Right atrium auricular region (tissue), 2 donors: Measurements from ENCODE around the gene SPSB2. TPM values are rescaled to one million over a fixed set of nuclear protein-coding genes. Genes with fewer than 3 reads are reported as not detected.

Experiments used
- DNase-seq: peaks from one replicate; pipeline ENCODE4 v3.0.0-alpha.2; 2019; ENCODE audit warnings: low spot score
- H3K27ac ChIP-seq, 2 donors: fragments of 200-600 bp; sonication (generic); 1 replicate in 1 of 2; 2 replicates in 1 of 2; pipeline ENCODE4 v1.5.1; 2016 to 2019
- H3K27me3 ChIP-seq, 2 donors: fragments of 200-600 bp; sonication (generic); one replicate each; pipeline versions ENCODE4 v1.5.1 to v1.6.0; 2017 to 2019
- H3K36me3 ChIP-seq: fragments of 200-600 bp; sonication (generic); one replicate; pipeline ENCODE4 v1.5.1; 2016
- H3K4me1 ChIP-seq, 2 donors: fragments of 200-600 bp; sonication (generic); one replicate each; pipeline versions ENCODE4 v1.5.1 to v1.6.0; 2017 to 2019
- H3K4me3 ChIP-seq, 2 donors: fragments of 200-600 bp; sonication (generic); 1 replicate in 1 of 2; 2 replicates in 1 of 2; pipeline ENCODE4 v1.5.1; 2017 to 2019; ENCODE audit warnings: mild to moderate bottlenecking in 1 of 2, moderate library complexity in 1 of 2
- H3K9me3 ChIP-seq, 2 donors: fragments of 200-600 bp; sonication (generic); one replicate each; pipeline ENCODE4 v1.5.1; 2019
- total RNA-seq, 2 donors: library from RNA; depleted of rRNA; stranded (reverse); fragments of >200 nt; gene quantifications; one replicate each; pipeline ENCODE4 v1.1.0, GENCODE V29; 2016
- TF ChIP-seq, protein P1 (sequence below), 2 donors: fragments of 200-600 bp; sonication (generic); IDR thresholded peaks; one replicate each; pipeline ENCODE4 v1.5.1; 2019; ENCODE audit warnings: antibody characterized with exemption in 2 of 2

SPSB2 gene, protein sequence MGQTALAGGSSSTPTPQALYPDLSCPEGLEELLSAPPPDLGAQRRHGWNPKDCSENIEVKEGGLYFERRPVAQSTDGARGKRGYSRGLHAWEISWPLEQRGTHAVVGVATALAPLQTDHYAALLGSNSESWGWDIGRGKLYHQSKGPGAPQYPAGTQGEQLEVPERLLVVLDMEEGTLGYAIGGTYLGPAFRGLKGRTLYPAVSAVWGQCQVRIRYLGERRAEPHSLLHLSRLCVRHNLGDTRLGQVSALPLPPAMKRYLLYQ
- total RNA-seq: 1 to 10 TPM; 4.1 to 6.4 TPM

DNA sequence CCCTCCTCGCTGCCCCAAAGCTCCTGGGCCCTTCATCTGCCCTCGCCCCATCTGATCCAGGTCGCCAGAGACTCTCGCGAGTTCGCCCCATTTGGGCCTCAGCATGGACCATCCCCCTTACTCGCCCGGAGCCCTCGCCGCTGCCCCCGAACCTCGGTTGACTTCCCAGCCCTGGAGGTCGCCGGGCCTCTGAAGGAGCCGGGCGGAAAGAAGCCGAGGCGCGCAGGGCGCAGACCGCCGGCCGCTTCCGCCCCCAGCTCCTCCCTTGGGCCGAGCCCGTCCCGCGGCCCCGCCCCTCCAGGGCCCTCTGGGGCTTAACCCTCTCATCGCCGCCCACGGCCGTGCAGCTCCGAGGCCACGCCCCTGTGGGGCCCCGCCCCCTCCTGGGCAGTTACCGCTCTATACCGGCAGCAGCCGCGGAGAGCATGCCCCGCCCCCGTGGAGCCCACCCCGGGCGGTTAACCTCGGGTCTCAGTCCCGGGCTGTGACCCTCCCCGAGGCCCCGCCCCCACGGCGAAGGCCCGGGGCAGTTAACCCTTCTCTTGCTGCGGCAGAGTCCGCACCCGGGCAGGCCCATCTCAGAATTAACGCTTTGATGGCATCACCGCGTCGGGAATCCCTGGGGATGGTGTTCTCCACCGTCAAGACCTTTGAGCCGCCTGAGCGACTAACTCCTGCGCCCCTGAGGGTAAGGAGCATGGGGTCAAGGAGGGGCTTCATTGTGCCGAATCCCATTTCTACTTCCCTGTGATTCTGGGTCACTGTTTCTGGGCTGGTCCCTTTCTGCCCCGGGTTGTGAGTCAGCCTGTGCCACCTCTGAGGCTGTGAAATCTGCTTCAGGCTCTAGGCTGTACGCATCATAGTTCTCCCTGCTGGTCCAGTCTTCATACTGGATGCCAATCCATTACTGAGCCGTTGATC is at the start of gene SPSB2:
Gene SPSB2 (minus strand): TSS at position 210 of the 921 bp plus-strand sequence. CDS start 402 bp downstream, outside the sequence.
- peak; percentile 94 for DNase-seq
- peak within 1 kb of the TSS; percentile 62 to 68 for H3K4me3 ChIP-seq
- H3K36me3 ChIP-seq: peaks cover 21% of the 10 kb centered on the region
- no peaks in the 10 kb centered on the region for H3K9me3 ChIP-seq
- H3K4me1 ChIP-seq: peaks cover 0 to 52% of the 10 kb centered on the region in 2 donors
- TF ChIP-seq, protein P1, sequence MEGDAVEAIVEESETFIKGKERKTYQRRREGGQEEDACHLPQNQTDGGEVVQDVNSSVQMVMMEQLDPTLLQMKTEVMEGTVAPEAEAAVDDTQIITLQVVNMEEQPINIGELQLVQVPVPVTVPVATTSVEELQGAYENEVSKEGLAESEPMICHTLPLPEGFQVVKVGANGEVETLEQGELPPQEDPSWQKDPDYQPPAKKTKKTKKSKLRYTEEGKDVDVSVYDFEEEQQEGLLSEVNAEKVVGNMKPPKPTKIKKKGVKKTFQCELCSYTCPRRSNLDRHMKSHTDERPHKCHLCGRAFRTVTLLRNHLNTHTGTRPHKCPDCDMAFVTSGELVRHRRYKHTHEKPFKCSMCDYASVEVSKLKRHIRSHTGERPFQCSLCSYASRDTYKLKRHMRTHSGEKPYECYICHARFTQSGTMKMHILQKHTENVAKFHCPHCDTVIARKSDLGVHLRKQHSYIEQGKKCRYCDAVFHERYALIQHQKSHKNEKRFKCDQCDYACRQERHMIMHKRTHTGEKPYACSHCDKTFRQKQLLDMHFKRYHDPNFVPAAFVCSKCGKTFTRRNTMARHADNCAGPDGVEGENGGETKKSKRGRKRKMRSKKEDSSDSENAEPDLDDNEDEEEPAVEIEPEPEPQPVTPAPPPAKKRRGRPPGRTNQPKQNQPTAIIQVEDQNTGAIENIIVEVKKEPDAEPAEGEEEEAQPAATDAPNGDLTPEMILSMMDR (IDR thresholded peaks at IDR 0.05): peak in 1 of 2 donors; percentile 18
- H3K27ac ChIP-seq: peak within 1 kb of the TSS; percentile 77 to 86
- H3K27me3 ChIP-seq: no peaks in the 10 kb centered on the region

DNA sequence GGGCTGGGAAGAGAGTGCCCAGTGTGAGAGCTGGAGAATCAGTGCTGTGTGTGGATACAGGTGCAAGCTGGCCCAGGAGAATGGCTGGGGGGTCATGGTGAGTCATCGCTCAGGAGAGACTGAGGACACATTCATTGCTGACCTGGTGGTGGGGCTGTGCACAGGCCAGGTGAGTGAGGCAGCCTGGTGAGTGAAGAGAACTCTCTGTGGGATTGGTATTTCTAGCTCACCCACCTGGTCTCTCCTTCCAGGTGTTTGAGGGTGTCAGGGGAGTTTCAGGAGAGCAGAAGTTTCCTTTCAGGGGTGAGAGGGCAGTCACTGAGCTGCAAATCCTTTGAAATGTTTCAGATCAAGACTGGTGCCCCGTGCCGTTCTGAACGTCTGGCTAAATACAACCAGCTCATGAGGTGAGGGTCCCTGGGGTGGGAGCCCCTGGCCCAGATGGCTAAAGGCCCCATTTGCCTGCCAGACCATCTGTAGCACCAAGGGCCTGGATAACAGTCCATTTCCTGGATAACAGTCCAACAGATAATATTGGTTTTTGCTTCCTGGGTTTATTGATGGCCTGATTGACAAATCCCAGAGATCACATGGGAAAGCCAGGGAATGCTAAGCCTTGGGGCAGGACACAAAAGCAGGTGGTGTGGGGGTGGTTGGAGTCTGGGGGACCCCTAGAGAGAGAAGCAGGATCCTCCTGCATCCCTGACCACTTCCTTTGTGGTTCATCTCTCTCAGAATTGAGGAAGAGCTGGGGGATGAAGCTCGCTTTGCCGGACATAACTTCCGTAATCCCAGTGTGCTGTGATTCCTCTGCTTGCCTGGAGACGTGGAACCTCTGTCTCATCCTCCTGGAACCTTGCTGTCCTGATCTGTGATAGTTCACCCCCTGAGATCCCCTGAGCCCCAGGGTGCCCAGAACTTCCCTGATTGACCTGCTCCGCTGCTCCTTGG is 49.2 kb upstream of the SPSB2 start:
- TF ChIP-seq, protein P1 (IDR thresholded peaks at IDR 0.05): no peak
- Histone ChIP-seq H3K36me3 (peaks cover 4% of the 10 kb centered on the region), H3K9me3 (no peaks in the 10 kb centered on the region), H3K27me3 (no peaks in the 10 kb centered on the region), H3K4me1 (peaks cover 0 to 37% of the 10 kb centered on the region in 2 donors), H3K27ac (no peak overlapping the region), H3K4me3 (no peak overlapping the region)
- DNase-seq: no peak

DNA sequence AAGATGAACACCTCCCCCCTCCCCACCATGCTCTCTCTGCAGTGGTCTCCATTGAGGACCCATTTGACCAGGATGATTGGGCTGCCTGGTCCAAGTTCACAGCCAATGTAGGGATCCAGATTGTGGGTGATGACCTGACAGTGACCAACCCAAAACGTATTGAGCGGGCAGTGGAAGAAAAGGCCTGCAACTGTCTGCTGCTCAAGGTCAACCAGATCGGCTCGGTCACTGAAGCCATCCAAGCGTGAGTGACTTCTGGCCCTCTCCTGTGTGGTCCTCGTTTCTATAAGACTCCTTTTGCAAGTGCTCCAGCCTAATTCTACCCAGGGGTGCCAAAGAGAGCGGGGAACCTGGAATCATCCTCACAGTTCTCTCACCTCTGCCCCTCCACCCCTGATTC is 48.4 kb upstream of the SPSB2 start:
- H3K27me3 ChIP-seq: no peaks in the 10 kb centered on the region
- no peak for DNase-seq
- TF ChIP-seq, protein P1 (IDR thresholded peaks at IDR 0.05): no peak
- H3K9me3 ChIP-seq: no peaks in the 10 kb centered on the region
- peaks cover 0 to 30% of the 10 kb centered on the region in 2 donors for H3K4me1 ChIP-seq
- no peak overlapping the region for H3K4me3 ChIP-seq
- H3K36me3 ChIP-seq: peaks cover 4% of the 10 kb centered on the region
- no peak overlapping the region for H3K27ac ChIP-seq

DNA sequence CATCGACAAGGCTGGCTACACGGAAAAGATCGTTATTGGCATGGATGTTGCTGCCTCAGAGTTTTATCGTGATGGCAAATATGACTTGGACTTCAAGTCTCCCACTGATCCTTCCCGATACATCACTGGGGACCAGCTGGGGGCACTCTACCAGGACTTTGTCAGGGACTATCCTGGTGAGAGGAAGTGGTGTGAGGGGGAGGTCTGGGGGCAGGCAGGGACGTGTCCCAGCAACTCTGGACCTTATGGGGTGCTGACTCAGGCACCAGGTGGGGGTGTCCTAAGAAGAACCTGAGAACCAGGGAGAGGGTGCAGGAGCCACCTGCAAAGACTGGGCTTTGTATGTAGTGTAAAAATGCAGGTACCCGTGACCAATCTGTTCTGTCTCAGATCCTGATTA is 46.5 kb upstream of the SPSB2 start:
- H3K4me3 ChIP-seq: no peak overlapping the region
- no peak for DNase-seq
- no peaks in the 10 kb centered on the region for H3K27me3 ChIP-seq
- H3K4me1 ChIP-seq: peaks cover 0 to 25% of the 10 kb centered on the region in 2 donors
- peaks cover 4% of the 10 kb centered on the region for H3K36me3 ChIP-seq
- no peaks in the 10 kb centered on the region for H3K9me3 ChIP-seq
- TF ChIP-seq, protein P1 (IDR thresholded peaks at IDR 0.05): no peak
- no peak overlapping the region for H3K27ac ChIP-seq

DNA sequence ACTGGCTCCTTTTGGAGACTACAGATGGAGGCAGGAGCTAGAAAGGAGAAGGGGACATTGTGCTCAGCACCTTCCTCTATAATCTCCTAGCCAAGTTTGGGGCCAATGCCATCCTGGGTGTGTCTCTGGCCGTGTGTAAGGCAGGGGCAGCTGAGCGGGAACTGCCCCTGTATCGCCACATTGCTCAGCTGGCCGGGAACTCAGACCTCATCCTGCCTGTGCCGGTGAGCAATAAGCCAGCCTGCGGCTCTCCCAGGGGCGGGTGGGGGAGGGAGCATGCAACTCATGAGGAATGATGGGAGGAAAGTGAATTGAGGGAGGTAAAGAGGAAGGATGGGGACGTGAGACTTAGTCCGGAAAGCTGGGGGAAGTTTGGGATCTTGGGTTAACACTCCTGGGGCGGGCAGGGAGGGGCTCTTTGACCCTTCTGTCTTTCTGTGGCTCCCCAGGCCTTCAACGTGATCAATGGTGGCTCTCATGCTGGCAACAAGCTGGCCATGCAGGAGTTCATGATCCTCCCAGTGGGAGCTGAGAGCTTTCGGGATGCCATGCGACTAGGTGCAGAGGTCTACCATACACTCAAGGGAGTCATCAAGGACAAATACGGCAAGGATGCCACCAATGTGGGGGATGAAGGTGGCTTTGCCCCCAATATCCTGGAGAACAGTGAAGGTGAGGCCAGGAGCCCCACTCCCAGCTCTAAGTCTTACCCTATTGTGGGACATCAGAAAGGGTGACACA is 44.6 kb upstream of the SPSB2 start:
- Histone ChIP-seq H3K4me1 (peaks cover 0 to 23% of the 10 kb centered on the region in 2 donors), H3K27me3 (no peaks in the 10 kb centered on the region), H3K9me3 (no peaks in the 10 kb centered on the region), H3K4me3 (no peak overlapping the region), H3K27ac (no peak overlapping the region), H3K36me3 (peaks cover 4% of the 10 kb centered on the region)
- DNase-seq: no peak
- TF ChIP-seq, protein P1 (IDR thresholded peaks at IDR 0.05): no peak
